Endothelial cell of umbilical vein (primary cell): ENCODE results near the gene LANCL1. TPM values are rescaled to one million over a fixed set of nuclear protein-coding genes. Genes with fewer than 3 reads are reported as not detected.

Source experiments
- BruUV-seq: library from RNA; stranded (reverse); fragments of 400-500 nt; replicated peaks from 2 replicates; lab custom pipeline; 2021; lab: Mats Ljungman, UMichigan
- CTCF ChIA-PET: fragments of 300-600, 350-600 bp; sonication (Branson Sonifier 250); formaldehyde crosslinking; loops from one replicate; lab custom pipeline; 2021; ENCODE audit warnings: antibody characterized with exemption, inconsistent platforms; lab: Charles Lee
- POLR2A ChIA-PET: fragments of 300-600, 350-600 bp; sonication (Branson Sonifier 250); formaldehyde crosslinking; loops from one replicate; lab custom pipeline; 2021; ENCODE audit warnings: antibody characterized with exemption, inconsistent platforms; lab: Charles Lee
- DNase-seq: peaks from one replicate; pipeline ENCODE4 v3.0.0-alpha.2; 2011; ENCODE audit warnings: low read depth, low spot score
- FAIRE-seq: peaks from 2 replicates; lab custom pipeline; 2011; peaks lifted over from hg19 to GRCh38; lab: Jason Lieb, UNC
- H2AFZ ChIP-seq: 2 replicates; pipeline ENCODE4 v1.6.0; 2012; ENCODE audit warnings: low read depth, low read length, control low read depth, inconsistent platforms
- H3K27ac ChIP-seq: 2 replicates; pipeline ENCODE4 v1.5.1; 2011; ENCODE audit warnings: low read depth, mild to moderate bottlenecking, control low read depth, low read length, moderate library complexity; ENCODE audit not compliant: insufficient read depth
- H3K27me3 ChIP-seq, 2 experiments: 2 replicates each; pipeline versions ENCODE4 v1.6.0 to v1.6.1; 2011; ENCODE audit warnings: low read length in 2 of 2, mixed read lengths in 1 of 2; ENCODE audit not compliant: control insufficient read depth in 2 of 2, insufficient read depth in 2 of 2
- H3K36me3 ChIP-seq, 2 experiments: 2 replicates in 1 of 2; 3 replicates in 1 of 2; pipeline ENCODE4 v1.5.1; 2011; ENCODE audit warnings: low read length in 2 of 2, mild to moderate bottlenecking in 1 of 2, moderate library complexity in 1 of 2; ENCODE audit not compliant: control insufficient read depth in 2 of 2, insufficient read depth in 2 of 2; ENCODE audit errors: extremely low read depth in 1 of 2
- H3K4me1 ChIP-seq: 3 replicates; pipeline ENCODE4 v1.5.1; 2011; ENCODE audit warnings: mild to moderate bottlenecking, low read length; ENCODE audit not compliant: control insufficient read depth, insufficient read depth; ENCODE audit errors: extremely low read depth
- H3K4me2 ChIP-seq: 2 replicates; pipeline ENCODE4 v1.6.1; 2011; ENCODE audit warnings: low read length, control low read depth, mixed read lengths; ENCODE audit not compliant: insufficient read depth
- H3K4me3 ChIP-seq, 3 experiments: fragments of 200-600 bp in 1 of 3; sonication (generic), shearing (Covaris generic) in 1 of 3; replicated peaks in 1 of 3; 2 replicates each; pipeline ENCODE4 v1.5.1; 2011 to 2016; ENCODE audit warnings: control low read depth in 3 of 3, low read length in 3 of 3, mild to moderate bottlenecking in 2 of 3, inconsistent platforms in 1 of 3, low read depth in 1 of 3, moderate library complexity in 1 of 3; ENCODE audit not compliant: insufficient read depth in 1 of 3
- H3K79me2 ChIP-seq: 2 replicates; pipeline ENCODE4 v1.6.0; 2012; ENCODE audit warnings: low read length, inconsistent platforms; ENCODE audit not compliant: control insufficient read depth, insufficient read depth
- H3K9ac ChIP-seq: replicated peaks from 2 replicates; pipeline ENCODE3; 2011; ENCODE audit warnings: low read length, control low read depth; ENCODE audit not compliant: insufficient read depth; ENCODE audit errors: extremely low read depth
- H3K9me1 ChIP-seq: replicated peaks from 3 replicates; pipeline ENCODE4 v1.6.0; 2011; ENCODE audit warnings: mild to moderate bottlenecking, low read length; ENCODE audit not compliant: control insufficient read depth, insufficient read depth; ENCODE audit errors: extremely low read depth
- H3K9me3 ChIP-seq: replicated peaks from 2 replicates; pipeline ENCODE4 v1.5.1; 2012; ENCODE audit warnings: low read length, inconsistent platforms; ENCODE audit not compliant: control insufficient read depth, insufficient read depth
- H4K20me1 ChIP-seq: replicated peaks from 2 replicates; pipeline ENCODE3; 2011; ENCODE audit warnings: mild to moderate bottlenecking, low read length; ENCODE audit not compliant: control insufficient read depth, insufficient read depth; ENCODE audit errors: extremely low read depth
- EZH2 ChIP-seq: IDR thresholded peaks from 2 replicates; pipeline ENCODE4 v1.6.1; 2012; ENCODE audit warnings: borderline replicate concordance, low read depth, mild to moderate bottlenecking, moderate library complexity, low read length, inconsistent platforms; ENCODE audit not compliant: severe bottlenecking
- FOS ChIP-seq: IDR thresholded peaks from 2 replicates; pipeline ENCODE4 v1.6.1; 2011; ENCODE audit warnings: mild to moderate bottlenecking, low read length, moderate library complexity, borderline replicate concordance; ENCODE audit not compliant: insufficient read depth
- GATA2 ChIP-seq: IDR thresholded peaks from 2 replicates; pipeline ENCODE4 v1.7.0; 2011; ENCODE audit warnings: low read depth, mild to moderate bottlenecking, moderate library complexity, mixed read lengths, low read length; ENCODE audit not compliant: insufficient read length, insufficient read depth
- JUN ChIP-seq: IDR thresholded peaks from 2 replicates; pipeline ENCODE4 v1.6.1; 2011; ENCODE audit warnings: borderline replicate concordance, low read depth; ENCODE audit not compliant: insufficient read length, insufficient read depth
- MYC ChIP-seq: IDR thresholded peaks from one replicate; pipeline ENCODE4 v1.6.1; 2011; ENCODE audit warnings: mild to moderate bottlenecking, low read depth, low read length
- POLR2A ChIP-seq: IDR thresholded peaks from 2 replicates; pipeline ENCODE4 v1.6.1; 2012; ENCODE audit warnings: low read depth, mild to moderate bottlenecking, control low read depth, low read length
- POLR2AphosphoS5 ChIP-seq: IDR thresholded peaks from 2 replicates; pipeline ENCODE4 v1.6.1; 2012; ENCODE audit warnings: low read depth, mild to moderate bottlenecking, control low read depth, low read length, moderate library complexity; ENCODE audit not compliant: insufficient read depth
- dilution Hi-C: fragments of 300-500 bp; cut with MboI; formaldehyde crosslinking; loops from one replicate; pipeline ENCODE4 v1.15.0; 2019; ENCODE audit warnings: low sequenced_read_pairs; ENCODE audit not compliant: extremely low pct_ligation_motif_present
- intact Hi-C: fragments of 100-400 bp; cut with micrococcal nuclease; formaldehyde crosslinking; loops from one replicate; pipeline ENCODE4 v1.10.0; 2022
- polyA plus RNA-seq, 4 experiments: library from polyadenylated mRNA; depleted of rRNA in 3 of 4; stranded (reverse) in 3 of 4; unstranded in 1 of 4; fragments of >200 nt; gene quantifications; 2 replicates each; pipeline versions ENCODE4 v1.2.1 to v1.2.3, GENCODE V29; 2011 to 2012; ENCODE audit warnings: missing spikeins in 1 of 4
- total RNA-seq: library from RNA; stranded (reverse); gene quantifications from 2 replicates; pipeline ENCODE4 v1.2.3, GENCODE V29; 2021
- TF ChIP-seq, protein P1 (sequence below), 2 donors: IDR thresholded peaks; 1 replicate in 1 of 2; 2 replicates in 1 of 2; pipeline ENCODE4 v1.5.1; 2011; ENCODE audit warnings: low read length in 2 of 2, mild to moderate bottlenecking in 2 of 2, moderate library complexity in 2 of 2, control low read depth in 1 of 2, inconsistent platforms in 1 of 2, low read depth in 1 of 2; ENCODE audit not compliant: insufficient read depth in 1 of 2; ENCODE audit errors: extremely low read depth in 1 of 2
- TF ChIP-seq, protein P2 (sequence below): IDR thresholded peaks from 2 replicates; pipeline ENCODE4 v1.6.1; 2011; ENCODE audit not compliant: insufficient read depth, insufficient read length

Gene LANCL1
- total and polyA plus RNA-seq, 2 donors (not counting 3 experiments of a cell fraction or from before 2014, with no cell fraction given) = 22.9 to 24.2 TPM

DNA sequence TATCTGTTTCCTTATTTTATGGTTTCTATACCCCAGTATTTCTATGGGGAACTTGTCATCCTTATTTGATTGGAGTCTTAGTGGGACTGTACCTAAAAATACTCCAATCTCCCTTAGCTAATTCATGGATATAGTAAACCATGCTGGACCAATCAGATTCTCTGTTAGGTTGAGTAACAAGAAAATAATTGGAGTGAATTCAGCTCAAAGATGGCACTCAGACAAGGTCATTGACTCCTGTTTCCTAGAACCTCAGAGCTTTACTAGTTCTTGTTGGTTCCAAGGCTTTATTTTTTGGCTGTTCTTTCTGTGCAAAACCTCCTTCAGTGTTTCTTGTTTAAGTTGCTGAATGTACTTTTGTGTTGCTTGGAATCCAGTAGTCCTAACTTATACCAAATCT lies 48.0 kb upstream of the LANCL1 start:
- Histone ChIP-seq H3K27me3 (no peaks in the 10 kb centered on the region), H3K79me2 (no peaks in the 10 kb centered on the region), H3K27ac (no peak overlapping the region), H3K9me1 (no peaks in the 10 kb centered on the region), H3K4me3 (no peak overlapping the region), H2AFZ (no peak overlapping the region), H3K4me2 (no peak overlapping the region), H3K9ac (no peak overlapping the region), H4K20me1 (no peaks in the 10 kb centered on the region), H3K36me3 (no peaks in the 10 kb centered on the region), H3K4me1 (no peaks in the 10 kb centered on the region), H3K9me3 (no peaks in the 10 kb centered on the region)
- TF ChIP-seq MYC (no peak), EZH2 (no peak), POLR2AphosphoS5 (no peak), JUN (no peak), POLR2A (no peak), FOS (no peak), GATA2 (no peak)
- TF ChIP-seq, protein P1, sequence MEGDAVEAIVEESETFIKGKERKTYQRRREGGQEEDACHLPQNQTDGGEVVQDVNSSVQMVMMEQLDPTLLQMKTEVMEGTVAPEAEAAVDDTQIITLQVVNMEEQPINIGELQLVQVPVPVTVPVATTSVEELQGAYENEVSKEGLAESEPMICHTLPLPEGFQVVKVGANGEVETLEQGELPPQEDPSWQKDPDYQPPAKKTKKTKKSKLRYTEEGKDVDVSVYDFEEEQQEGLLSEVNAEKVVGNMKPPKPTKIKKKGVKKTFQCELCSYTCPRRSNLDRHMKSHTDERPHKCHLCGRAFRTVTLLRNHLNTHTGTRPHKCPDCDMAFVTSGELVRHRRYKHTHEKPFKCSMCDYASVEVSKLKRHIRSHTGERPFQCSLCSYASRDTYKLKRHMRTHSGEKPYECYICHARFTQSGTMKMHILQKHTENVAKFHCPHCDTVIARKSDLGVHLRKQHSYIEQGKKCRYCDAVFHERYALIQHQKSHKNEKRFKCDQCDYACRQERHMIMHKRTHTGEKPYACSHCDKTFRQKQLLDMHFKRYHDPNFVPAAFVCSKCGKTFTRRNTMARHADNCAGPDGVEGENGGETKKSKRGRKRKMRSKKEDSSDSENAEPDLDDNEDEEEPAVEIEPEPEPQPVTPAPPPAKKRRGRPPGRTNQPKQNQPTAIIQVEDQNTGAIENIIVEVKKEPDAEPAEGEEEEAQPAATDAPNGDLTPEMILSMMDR (IDR thresholded peaks at IDR 0.05; ENCODE audit: extremely low read depth in 1 of 2, insufficient read depth in 1 of 2, low read depth in 1 of 2, low read length in 2 of 2) = no peak
- TF ChIP-seq, protein P2, sequence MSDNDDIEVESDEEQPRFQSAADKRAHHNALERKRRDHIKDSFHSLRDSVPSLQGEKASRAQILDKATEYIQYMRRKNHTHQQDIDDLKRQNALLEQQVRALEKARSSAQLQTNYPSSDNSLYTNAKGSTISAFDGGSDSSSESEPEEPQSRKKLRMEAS = no peak
- no TSS peak for BruUV-seq
- CTCF ChIA-PET = interaction anchor here (1.1 to 1.5 kb wide), 2 partner anchors 20 to 22 kb away, joined by 3 to 4 read pairs; no protein-coding TSS in a partner anchor
- DNase-seq (no peak), FAIRE-seq (no peak)
- POLR2A ChIA-PET = no interaction called here
- dilution Hi-C loops (no loop called here), intact Hi-C loops (no loop called here)
